Osteocyte (in vitro differentiated cells): ENCODE results near the gene PAN3. TPM values are rescaled to one million over a fixed set of nuclear protein-coding genes. Genes with fewer than 3 reads are reported as not detected.

ENCODE experiments used
- DNase-seq: peaks from one replicate; pipeline ENCODE4 v3.0.0; 2021; ENCODE audit warnings: mixed read lengths; ENCODE audit not compliant: unreplicated experiment; ENCODE audit errors: extremely low spot score
- H3K27ac Mint-ChIP-seq: one replicate; pipeline ENCODE4 v1.8.0; 2021; ENCODE audit warnings: mild to moderate bottlenecking, mixed read lengths; ENCODE audit not compliant: unreplicated experiment
- H3K27me3 Mint-ChIP-seq: one replicate; pipeline ENCODE4 v1.8.0; 2021; ENCODE audit warnings: mixed read lengths; ENCODE audit not compliant: unreplicated experiment
- H3K36me3 Mint-ChIP-seq: one replicate; pipeline ENCODE4 v1.8.0; 2021; ENCODE audit warnings: mixed read lengths; ENCODE audit not compliant: unreplicated experiment
- H3K4me1 Mint-ChIP-seq: one replicate; pipeline ENCODE4 v1.8.0; 2021; ENCODE audit warnings: mixed read lengths; ENCODE audit not compliant: unreplicated experiment
- H3K4me3 Mint-ChIP-seq: one replicate; pipeline ENCODE4 v1.8.0; 2021; ENCODE audit warnings: mild to moderate bottlenecking, moderate library complexity, mixed read lengths; ENCODE audit not compliant: unreplicated experiment
- H3K9me3 Mint-ChIP-seq: one replicate; pipeline ENCODE4 v1.8.0; 2021; ENCODE audit warnings: mixed read lengths; ENCODE audit not compliant: unreplicated experiment
- total RNA-seq: library from RNA; stranded (reverse); gene quantifications from 2 replicates; pipeline ENCODE4 v1.2.1, GENCODE V29; 2021
- TF ChIP-seq, protein P1 (sequence below): fragments of 200-600 bp; sonication (generic); IDR thresholded peaks from 2 replicates; pipeline ENCODE4 v1.5.0; 2021; ENCODE audit warnings: antibody characterized with exemption, mild to moderate bottlenecking, moderate library complexity

PAN3 gene
- total RNA-seq, 1 donor from 2014 or later, result 32.7 TPM

GRCh38 chr13:28166257-28166656 is 27.9 kb downstream of the PAN3 start:
- Mint-ChIP-seq H3K27ac (no peak overlapping the region), H3K4me1 (peaks cover 5% of the 10 kb centered on the region), H3K36me3 (peaks cover 2% of the 10 kb centered on the region), H3K4me3 (no peak overlapping the region), H3K27me3 (no peaks in the 10 kb centered on the region), H3K9me3 (no peaks in the 10 kb centered on the region)
- DNase-seq, result no peak
- TF ChIP-seq, protein P1, sequence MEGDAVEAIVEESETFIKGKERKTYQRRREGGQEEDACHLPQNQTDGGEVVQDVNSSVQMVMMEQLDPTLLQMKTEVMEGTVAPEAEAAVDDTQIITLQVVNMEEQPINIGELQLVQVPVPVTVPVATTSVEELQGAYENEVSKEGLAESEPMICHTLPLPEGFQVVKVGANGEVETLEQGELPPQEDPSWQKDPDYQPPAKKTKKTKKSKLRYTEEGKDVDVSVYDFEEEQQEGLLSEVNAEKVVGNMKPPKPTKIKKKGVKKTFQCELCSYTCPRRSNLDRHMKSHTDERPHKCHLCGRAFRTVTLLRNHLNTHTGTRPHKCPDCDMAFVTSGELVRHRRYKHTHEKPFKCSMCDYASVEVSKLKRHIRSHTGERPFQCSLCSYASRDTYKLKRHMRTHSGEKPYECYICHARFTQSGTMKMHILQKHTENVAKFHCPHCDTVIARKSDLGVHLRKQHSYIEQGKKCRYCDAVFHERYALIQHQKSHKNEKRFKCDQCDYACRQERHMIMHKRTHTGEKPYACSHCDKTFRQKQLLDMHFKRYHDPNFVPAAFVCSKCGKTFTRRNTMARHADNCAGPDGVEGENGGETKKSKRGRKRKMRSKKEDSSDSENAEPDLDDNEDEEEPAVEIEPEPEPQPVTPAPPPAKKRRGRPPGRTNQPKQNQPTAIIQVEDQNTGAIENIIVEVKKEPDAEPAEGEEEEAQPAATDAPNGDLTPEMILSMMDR, result no peak

GRCh38 chr13:28171266-28171665 is 32.9 kb downstream of the PAN3 start:
- DNase-seq, result no peak
- H3K27ac Mint-ChIP-seq, result no peak overlapping the region
- peaks cover 12% of the 10 kb centered on the region for H3K4me1 Mint-ChIP-seq
- H3K27me3 Mint-ChIP-seq, result no peaks in the 10 kb centered on the region
- H3K36me3 Mint-ChIP-seq, result peaks cover 17% of the 10 kb centered on the region
- TF ChIP-seq, protein P1, result no peak
- peaks cover 7% of the 10 kb centered on the region for H3K9me3 Mint-ChIP-seq
- no peak overlapping the region for H3K4me3 Mint-ChIP-seq

DNA sequence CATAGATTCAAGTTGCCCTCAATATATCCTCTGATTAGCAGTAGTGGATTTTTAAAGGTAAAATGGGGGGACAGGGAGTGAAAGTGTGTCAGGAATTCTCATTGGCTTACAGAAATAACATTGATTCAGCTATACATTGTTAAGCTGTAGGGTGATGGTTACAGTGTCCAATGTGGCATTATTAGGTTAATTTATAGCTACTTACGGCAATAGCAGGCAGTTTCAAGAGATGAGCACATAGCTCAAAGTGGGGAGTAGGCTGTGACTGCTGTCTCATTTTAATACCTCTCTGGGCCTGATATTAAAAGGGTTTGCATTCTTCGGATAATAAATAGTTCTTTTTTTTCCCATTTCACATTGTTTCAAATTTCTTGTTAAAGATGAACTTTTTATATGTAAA is 34.6 kb downstream of the PAN3 start:
- TF ChIP-seq, protein P1, result no peak
- no peak overlapping the region for H3K27ac Mint-ChIP-seq
- peaks cover 7% of the 10 kb centered on the region for H3K9me3 Mint-ChIP-seq
- H3K4me1 Mint-ChIP-seq, result peaks cover 12% of the 10 kb centered on the region
- no peak overlapping the region for H3K4me3 Mint-ChIP-seq
- no peaks in the 10 kb centered on the region for H3K27me3 Mint-ChIP-seq
- peaks cover 22% of the 10 kb centered on the region for H3K36me3 Mint-ChIP-seq
- DNase-seq, result no peak

- no peak for DNase-seq
- H3K9me3 Mint-ChIP-seq, result peaks cover 7% of the 10 kb centered on the region
- H3K36me3 Mint-ChIP-seq, result peaks cover 28% of the 10 kb centered on the region
- no peak overlapping the region for H3K4me3 Mint-ChIP-seq
- no peaks in the 10 kb centered on the region for H3K27me3 Mint-ChIP-seq
- TF ChIP-seq, protein P1, result no peak
- peak overlapping the region; percentile 15 for H3K27ac Mint-ChIP-seq
- H3K4me1 Mint-ChIP-seq, result peaks cover 12% of the 10 kb centered on the region
Observed at GRCh38 chr13:28173793-28174192, 35.4 kb downstream of the PAN3 start.

DNA sequence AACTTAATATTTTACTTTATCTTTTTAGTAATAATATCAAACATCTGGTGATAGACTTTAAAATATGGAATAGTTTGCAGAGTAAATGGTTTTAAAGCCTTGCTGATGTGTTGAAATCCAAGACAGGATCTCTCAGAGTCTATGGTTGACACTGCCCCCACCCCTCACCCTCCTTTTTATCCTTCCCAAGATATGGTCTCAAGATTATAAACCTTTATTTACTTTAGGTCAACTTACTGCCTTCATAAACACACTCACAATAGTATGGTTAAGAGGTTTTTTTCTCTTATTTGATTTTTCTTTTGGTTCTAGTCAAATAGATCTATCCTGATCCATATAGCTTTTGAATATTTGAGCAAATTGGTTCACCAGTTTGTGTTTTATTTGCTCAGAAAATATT is 39.0 kb downstream of the PAN3 start:
- no peak overlapping the region for H3K4me3 Mint-ChIP-seq
- no peak overlapping the region for H3K27ac Mint-ChIP-seq
- peaks cover 23% of the 10 kb centered on the region for H3K36me3 Mint-ChIP-seq
- no peak for DNase-seq
- peaks cover 31% of the 10 kb centered on the region for H3K4me1 Mint-ChIP-seq
- TF ChIP-seq, protein P1, result no peak
- H3K9me3 Mint-ChIP-seq, result peaks cover 7% of the 10 kb centered on the region
- no peaks in the 10 kb centered on the region for H3K27me3 Mint-ChIP-seq
